Measurements from ENCODE around the gene SERINC5. TPM values are rescaled to one million over a fixed set of nuclear protein-coding genes. Genes with fewer than 3 reads are reported as not detected.

Gene SERINC5
- total RNA-seq, 1 experiment from 2014 or later = 52.3 TPM

GRCh38 chr5:80234116-80234948, 21.5 kb downstream of the SERINC5 start:
- no peak overlapping the region for H3K27ac ChIP-seq (ENCODE audit: insufficient read length, low read depth, low read length)

More at GRCh38 chr5:80234116-80234948, 21.5 kb downstream of the SERINC5 start:
- H3K14ac ChIP-seq (ENCODE audit: insufficient read depth, low read length) = no peak overlapping the region
- Mint-ChIP-seq H3K27me3 (ENCODE audit: low read depth) (no peaks in the 10 kb centered on the region), H3K9me3 (no peaks in the 10 kb centered on the region), H3K4me3 (no peak overlapping the region), H3K36me3 (ENCODE audit: insufficient read depth in 1 of 3, low read depth in 3 of 3) (no peaks in the 10 kb centered on the region; a peak in 2 of 7 replicates), H3K27ac (peak overlapping the region in 2 of 3 experiments; percentile 22 to 40; a peak in 2 of 7 replicates), H3K4me1 (peaks cover 41 to 46% of the 10 kb centered on the region in 2 experiments)
- H3K79me2 ChIP-seq (ENCODE audit: insufficient read depth, low read length) = peaks cover 36% of the 10 kb centered on the region; the same call in 1 of the 2 replicates
- no peak overlapping the region for H3K56ac ChIP-seq (ENCODE audit: insufficient read length, low read depth, low read length)
- H3K18ac ChIP-seq (ENCODE audit: insufficient read length, low read depth, low read length) = no peak overlapping the region
- no peaks in the 10 kb centered on the region for H3K27me3 ChIP-seq (ENCODE audit: insufficient read depth, low read length)
- H4K5ac ChIP-seq (ENCODE audit: insufficient read length, low read depth, low read length) = no peak overlapping the region
- no peak overlapping the region for H3K23ac ChIP-seq (ENCODE audit: insufficient read length, low read depth, low read length)
- H2BK5ac ChIP-seq (ENCODE audit: insufficient read length, low read length) = no peak overlapping the region
- no peak overlapping the region for H3T11ph ChIP-seq (ENCODE audit: low read length)
- no peak overlapping the region for H3K4me2 ChIP-seq (ENCODE audit: insufficient read depth, insufficient read length, low read length)
- H2AK5ac ChIP-seq (ENCODE audit: insufficient read length, low read length) = no peak overlapping the region
- no peak overlapping the region for H2BK120ac ChIP-seq (ENCODE audit: low read depth, low read length, poor library complexity, severe bottlenecking)
- no CpG with 5 or more reads among the region's 5 CpGs for WGBS (ENCODE audit: extremely low coverage, insufficient read length, low lambda C conversion rate)
- no peak overlapping the region for H4K91ac ChIP-seq (ENCODE audit: insufficient read length, low read depth, low read length)
- H4K8ac ChIP-seq (replicated peaks; ENCODE audit: insufficient read length, low read depth, low read length) = no peak overlapping the region
- H2AFZ ChIP-seq (ENCODE audit: low read length) = no peak overlapping the region
- H3K9me3 ChIP-seq (ENCODE audit: control insufficient read depth, low read depth, low read length) = no peaks in the 10 kb centered on the region
- H3K23me2 ChIP-seq (ENCODE audit: insufficient read length, low read depth, low read length, poor library complexity, severe bottlenecking) = no peaks in the 10 kb centered on the region
- peaks cover 12% of the 10 kb centered on the region for H3K79me1 ChIP-seq (ENCODE audit: insufficient read depth, low read depth, low read length, poor library complexity, severe bottlenecking)
- H2BK15ac ChIP-seq (ENCODE audit: low read depth, low read length) = no peak overlapping the region
- DNase-seq = no peak
- peaks cover 7% of the 10 kb centered on the region; the same call in 1 of the 2 replicates for H3K4me1 ChIP-seq (ENCODE audit: insufficient read depth, low read length)
- no peak overlapping the region for H2BK20ac ChIP-seq (ENCODE audit: low read depth, low read length, poor library complexity, severe bottlenecking)
- H4K20me1 ChIP-seq (ENCODE audit: control insufficient read depth, insufficient read depth, insufficient read length) = no peaks in the 10 kb centered on the region
- no peak overlapping the region for H3K9ac ChIP-seq (ENCODE audit: extremely low read depth, insufficient read length, low read length)
- no peak overlapping the region for H3K4ac ChIP-seq (ENCODE audit: low read depth, low read length)
- H2BK12ac ChIP-seq (ENCODE audit: insufficient read length, low read depth, low read length) = no peak overlapping the region
- TF ChIP-seq CTCF (conservative IDR thresholded peaks at IDR 0.05) = no peak

Data from H9 (cell line).